Effector memory CD8-positive, alpha-beta T cell (primary cell): Measurements from ENCODE around the gene SOCS1.
A peak's percentile ranks its signal among the peaks of the same experiment; 100 is the strongest.

Source experiments
- ATAC-seq: fragments of 150-1000 bp; cut with Tn5 transposase; replicated peaks from 2 replicates; pipeline ENCODE4 v1.10.0; 2021; ENCODE audit warnings: mild to moderate bottlenecking, moderate library complexity
- DNase-seq, 3 experiments: peaks; one replicate each; pipeline ENCODE4 v3.0.0; 2021
- H3K27ac Mint-ChIP-seq, 2 donors: one replicate each; pipeline ENCODE4 v1.8.0; 2022; ENCODE audit warnings: mild to moderate bottlenecking in 2 of 2, mixed read lengths in 2 of 2, moderate library complexity in 2 of 2
- H3K27me3 Mint-ChIP-seq, 2 donors: one replicate each; pipeline ENCODE4 v1.8.0; 2022; ENCODE audit warnings: mixed read lengths in 2 of 2
- H3K36me3 Mint-ChIP-seq: one replicate; pipeline ENCODE4 v1.8.0; 2022; ENCODE audit warnings: mild to moderate bottlenecking, moderate library complexity, mixed read lengths; ENCODE audit not compliant: insufficient read depth
- H3K4me1 Mint-ChIP-seq, 2 donors: one replicate each; pipeline ENCODE4 v1.8.0; 2022; ENCODE audit warnings: low read depth in 2 of 2, mixed read lengths in 2 of 2
- H3K4me3 Mint-ChIP-seq, 2 donors: one replicate each; pipeline ENCODE4 v1.8.0; 2022; ENCODE audit warnings: mild to moderate bottlenecking in 2 of 2, mixed read lengths in 2 of 2, moderate library complexity in 2 of 2
- H3K9me3 Mint-ChIP-seq, 2 donors: one replicate each; pipeline ENCODE4 v1.8.0; 2022; ENCODE audit warnings: mixed read lengths in 2 of 2

The SOCS1 gene

DNA sequence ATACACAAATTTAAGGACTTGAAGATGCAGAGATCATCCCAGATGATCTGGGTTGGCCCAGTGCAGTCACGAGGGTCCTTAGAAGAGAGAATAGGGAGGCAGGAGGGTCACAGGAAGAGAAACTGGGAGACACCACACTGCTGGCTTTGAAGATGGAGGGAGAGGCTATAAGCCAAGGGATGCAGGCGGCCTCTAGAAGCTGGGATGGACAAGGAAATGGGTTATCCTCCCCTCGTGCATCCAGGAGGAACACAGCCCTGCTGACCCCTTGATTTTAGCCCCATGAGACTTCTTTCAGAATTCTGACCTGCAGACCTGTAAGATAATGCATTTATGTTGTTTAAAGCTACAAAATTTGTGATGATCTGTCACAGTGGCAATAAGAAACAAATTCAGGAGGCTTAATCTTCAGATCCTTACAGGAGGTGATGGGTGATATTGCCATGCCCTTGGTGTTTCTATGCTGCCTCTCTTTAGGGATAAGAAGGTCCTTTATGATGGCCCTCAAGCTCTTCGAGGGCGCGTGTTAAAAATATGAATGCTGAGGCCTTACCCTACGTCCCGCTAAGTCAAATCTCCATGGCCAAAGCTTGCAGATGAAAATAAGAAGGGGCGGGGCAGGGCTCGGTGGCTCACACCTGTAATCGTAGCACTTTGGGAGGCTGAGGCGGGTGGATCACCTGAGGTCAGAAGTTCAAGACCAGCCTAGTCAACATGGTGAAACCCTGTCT lies 21.8 kb upstream of the SOCS1 start:
- ATAC-seq: no peak
- Mint-ChIP-seq H3K9me3 (no peaks in the 10 kb centered on the region), H3K36me3 (no peaks in the 10 kb centered on the region), H3K27me3 (peaks cover 6 to 59% of the 10 kb centered on the region in 2 donors), H3K4me3 (no peak overlapping the region), H3K4me1 (peaks cover 0 to 2% of the 10 kb centered on the region in 2 donors), H3K27ac (no peak overlapping the region)
- DNase-seq: no peak

DNA sequence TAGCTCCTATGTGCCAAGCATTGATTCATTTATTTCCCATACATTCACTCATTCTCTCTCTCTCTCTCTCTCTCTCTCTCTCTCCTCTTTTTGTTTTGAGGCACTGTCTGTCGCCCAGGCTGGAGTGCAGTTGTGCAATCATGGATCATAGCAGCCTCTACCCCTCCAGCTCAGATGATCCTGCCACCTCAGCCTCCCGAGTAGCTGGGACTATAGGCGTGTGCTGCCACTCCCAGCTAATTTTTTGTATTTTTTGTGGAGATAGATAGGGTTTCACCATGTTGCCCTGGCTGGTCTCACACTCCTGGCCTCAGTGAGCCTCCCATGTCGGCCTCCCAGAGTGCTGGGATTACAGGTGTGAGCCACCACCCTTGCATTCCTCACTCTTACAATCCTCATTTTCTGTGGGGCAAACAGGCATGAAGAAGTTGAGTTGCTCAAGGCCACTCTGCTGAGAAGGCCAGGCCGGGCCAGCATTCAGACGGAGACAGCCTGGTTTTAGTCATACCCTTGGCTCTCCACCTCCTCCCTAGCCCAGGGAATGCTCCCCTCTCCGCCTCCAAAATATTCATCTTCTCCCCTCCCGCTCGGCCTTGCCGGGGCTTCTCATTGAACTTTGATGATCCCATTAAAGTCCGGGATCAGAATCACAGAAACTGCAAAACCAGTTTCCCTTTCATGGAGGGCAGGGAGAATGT lies 21.0 kb upstream of the SOCS1 start:
- no peaks in the 10 kb centered on the region for H3K36me3 Mint-ChIP-seq
- DNase-seq: no peak
- H3K4me1 Mint-ChIP-seq: peaks cover 0 to 2% of the 10 kb centered on the region in 2 donors
- ATAC-seq: no peak
- H3K27me3 Mint-ChIP-seq: peaks cover 3 to 52% of the 10 kb centered on the region in 2 donors
- no peak overlapping the region for H3K27ac Mint-ChIP-seq
- no peak overlapping the region for H3K4me3 Mint-ChIP-seq
- no peaks in the 10 kb centered on the region for H3K9me3 Mint-ChIP-seq

DNA sequence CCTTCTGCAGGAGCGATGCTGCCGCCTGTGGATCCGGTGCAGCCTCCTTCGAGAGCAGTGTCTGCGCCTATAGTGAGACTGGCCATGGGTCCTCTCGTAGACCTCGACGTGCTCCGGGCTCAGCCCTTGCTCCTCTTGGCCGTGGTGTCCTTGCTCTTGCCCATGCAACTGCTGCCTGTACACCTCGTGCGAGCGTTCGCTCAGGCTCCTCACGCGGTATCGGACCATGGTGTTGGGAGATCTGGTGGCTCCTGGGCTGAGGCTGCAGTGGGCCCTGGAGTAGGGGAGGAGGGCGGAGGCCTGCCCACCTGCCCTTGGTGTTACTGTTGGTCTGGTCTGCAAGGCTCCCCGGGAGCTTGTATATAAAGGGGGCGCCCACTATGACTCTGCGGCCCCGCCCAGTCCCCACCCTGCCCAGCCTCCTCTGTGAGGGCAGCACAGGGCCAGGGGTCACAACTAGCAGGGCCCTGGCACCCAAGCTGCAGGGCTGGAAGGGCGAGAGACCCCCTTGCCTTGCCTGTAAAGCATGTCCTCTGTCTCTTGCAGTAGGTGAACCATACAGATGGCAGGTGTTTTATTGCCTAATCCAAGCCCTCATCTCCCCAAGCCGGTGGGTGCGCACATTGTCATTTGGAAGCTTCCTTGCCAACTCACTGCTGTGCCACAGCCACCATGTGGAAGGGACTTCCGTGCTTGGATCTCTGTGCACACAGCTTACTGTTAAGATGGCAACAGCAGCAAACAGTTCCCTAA lies 20.3 kb upstream of the SOCS1 start, which contains the start of gene PRM2:
Gene PRM2, minus strand, starts transcription at position 338 of the 753 bp plus-strand sequence. Its CDS starts 110 bp downstream, at position 228.
- ATAC-seq: no peak
- H3K4me1 Mint-ChIP-seq: peaks cover 0 to 2% of the 10 kb centered on the region in 2 donors
- peaks cover 0 to 47% of the 10 kb centered on the region in 2 donors for H3K27me3 Mint-ChIP-seq
- H3K36me3 Mint-ChIP-seq: no peaks in the 10 kb centered on the region
- no peak within 1 kb of the TSS for H3K27ac Mint-ChIP-seq
- no peak for DNase-seq
- no peaks in the 10 kb centered on the region for H3K9me3 Mint-ChIP-seq
- no peak within 1 kb of the TSS for H3K4me3 Mint-ChIP-seq

DNA sequence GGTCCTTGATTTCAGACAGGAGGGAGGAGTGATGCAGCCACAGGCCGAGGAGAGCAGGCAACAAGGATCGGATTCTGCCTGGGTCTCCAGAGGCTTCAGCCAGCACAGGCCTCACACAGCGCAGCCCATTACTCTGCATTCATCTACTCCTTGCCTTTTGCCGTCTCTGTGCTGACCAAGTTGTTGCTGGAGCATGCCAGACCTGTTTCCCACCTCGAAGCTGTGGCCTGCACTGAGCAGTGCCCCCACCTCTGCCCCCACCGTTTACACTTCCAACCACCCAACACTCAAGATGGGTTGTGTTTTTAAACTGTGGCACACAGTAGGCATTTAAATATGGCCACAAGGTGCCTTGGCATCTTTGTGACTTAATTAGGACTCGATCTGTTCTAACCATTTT lies 19.0 kb upstream of the SOCS1 start:
- Mint-ChIP-seq H3K27ac (no peak overlapping the region), H3K4me1 (peaks cover 0 to 2% of the 10 kb centered on the region in 2 donors), H3K4me3 (no peak overlapping the region), H3K36me3 (no peaks in the 10 kb centered on the region), H3K9me3 (no peaks in the 10 kb centered on the region), H3K27me3 (peaks cover 0 to 36% of the 10 kb centered on the region in 2 donors)
- ATAC-seq (no peak), DNase-seq (no peak)

DNA sequence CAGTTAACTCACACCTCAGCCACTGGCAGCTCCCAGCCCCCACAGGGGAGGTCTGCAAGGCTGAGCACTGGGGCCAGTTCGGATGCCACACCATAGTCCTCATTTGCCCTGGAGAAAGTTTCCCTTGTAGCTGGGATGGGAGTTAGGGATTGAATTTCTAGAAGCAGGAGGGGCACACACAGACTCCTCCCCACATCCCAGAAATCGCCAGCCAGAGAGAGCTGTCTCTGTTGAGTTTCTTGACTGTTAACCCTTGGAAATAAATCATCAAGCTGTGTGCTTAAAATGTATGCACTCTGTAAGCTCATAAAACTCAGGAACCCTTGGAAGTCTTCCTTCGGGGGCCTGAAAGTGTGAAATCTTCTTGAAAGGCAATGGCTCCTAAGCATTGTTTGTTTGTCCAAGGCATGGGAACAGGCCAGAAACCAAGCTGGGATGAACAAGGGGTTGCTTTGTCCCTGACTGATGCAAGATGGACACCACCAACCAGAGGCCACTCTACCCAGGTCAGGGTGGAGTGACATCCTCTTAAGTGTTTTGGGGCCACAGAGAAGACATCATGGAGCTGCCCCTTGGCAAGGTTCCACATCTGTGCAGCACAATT lies 17.8 kb upstream of the SOCS1 start:
- no peaks in the 10 kb centered on the region for H3K4me1 Mint-ChIP-seq
- ATAC-seq: no peak
- H3K27ac Mint-ChIP-seq: no peak overlapping the region
- H3K36me3 Mint-ChIP-seq: no peaks in the 10 kb centered on the region
- peaks cover 0 to 32% of the 10 kb centered on the region in 2 donors for H3K27me3 Mint-ChIP-seq
- DNase-seq: no peak
- no peak overlapping the region for H3K4me3 Mint-ChIP-seq
- no peaks in the 10 kb centered on the region for H3K9me3 Mint-ChIP-seq

DNA sequence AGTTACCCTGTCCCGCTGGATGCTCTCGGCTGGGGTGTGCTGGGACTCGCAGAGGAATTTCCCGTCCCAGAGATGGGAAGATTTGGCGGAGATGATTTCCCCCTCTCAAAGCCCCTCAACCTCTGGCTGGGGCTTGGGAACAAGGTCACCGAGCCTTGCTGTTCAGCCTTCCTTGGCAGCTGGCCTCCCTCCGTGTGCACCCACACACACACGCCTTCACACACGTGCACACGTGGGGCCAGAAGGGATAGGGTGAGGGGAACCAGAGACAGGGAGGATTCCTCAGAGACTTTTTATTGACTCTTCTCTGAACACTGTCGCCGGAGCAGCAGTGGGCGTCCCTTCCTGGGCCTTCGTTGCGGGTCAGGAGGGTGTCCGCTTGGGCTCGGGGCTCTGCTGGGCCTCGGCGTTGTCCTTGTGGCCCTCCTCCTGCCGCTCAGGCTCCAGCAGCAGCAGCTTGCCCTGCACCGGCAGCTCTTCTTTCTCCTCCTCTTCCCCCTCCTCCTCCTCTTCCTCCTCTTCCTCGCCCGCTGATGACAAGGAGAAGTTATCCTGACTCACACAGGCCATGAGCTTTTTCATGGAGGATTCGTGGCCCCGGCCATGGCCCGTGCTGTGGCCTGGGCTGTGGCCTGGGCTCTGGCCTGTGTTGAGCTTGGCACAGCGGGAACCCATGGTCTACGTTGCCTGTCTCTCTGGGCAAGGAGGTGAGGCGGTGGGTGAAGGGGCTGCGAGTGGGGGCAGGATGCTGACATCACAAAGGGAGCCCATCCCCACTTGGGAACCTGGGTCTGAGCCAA lies 17.1 kb upstream of the SOCS1 start, which contains the start of gene PRM3:
Gene PRM3, minus strand, starts transcription at position 709 of the 800 bp plus-strand sequence. Its CDS starts 34 bp downstream, at position 675.
- H3K36me3 Mint-ChIP-seq: no peaks in the 10 kb centered on the region
- H3K27ac Mint-ChIP-seq: no peak within 1 kb of the TSS
- no peaks in the 10 kb centered on the region for H3K4me1 Mint-ChIP-seq
- no peak for DNase-seq
- H3K9me3 Mint-ChIP-seq: no peaks in the 10 kb centered on the region
- peaks cover 0 to 32% of the 10 kb centered on the region in 2 donors for H3K27me3 Mint-ChIP-seq
- no peak within 1 kb of the TSS for H3K4me3 Mint-ChIP-seq
- ATAC-seq: no peak

DNA sequence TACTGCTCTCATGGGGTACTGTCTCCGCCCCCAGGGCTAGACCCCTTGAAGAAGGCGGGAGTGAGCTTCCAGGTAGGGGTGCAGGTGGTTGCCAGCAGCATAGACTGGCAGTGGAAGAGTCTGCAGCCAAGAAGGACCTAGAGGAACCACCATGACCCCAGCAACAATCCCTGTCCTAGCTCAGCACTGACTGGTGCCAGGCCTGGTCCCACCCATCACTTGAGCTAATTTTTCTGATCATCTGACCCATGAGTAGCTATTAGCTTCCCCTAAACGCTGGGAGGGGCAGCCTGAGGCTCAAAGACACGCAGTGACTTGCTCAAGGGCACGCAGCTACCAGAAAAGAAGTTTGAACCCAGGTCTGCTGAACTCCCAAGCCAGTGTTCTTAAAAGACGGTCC lies 16.5 kb upstream of the SOCS1 start:
- Mint-ChIP-seq H3K9me3 (no peaks in the 10 kb centered on the region), H3K4me3 (no peak overlapping the region), H3K4me1 (no peaks in the 10 kb centered on the region), H3K27ac (no peak overlapping the region), H3K36me3 (no peaks in the 10 kb centered on the region), H3K27me3 (peaks cover 0 to 28% of the 10 kb centered on the region in 2 donors)
- ATAC-seq (no peak), DNase-seq (no peak)

DNA sequence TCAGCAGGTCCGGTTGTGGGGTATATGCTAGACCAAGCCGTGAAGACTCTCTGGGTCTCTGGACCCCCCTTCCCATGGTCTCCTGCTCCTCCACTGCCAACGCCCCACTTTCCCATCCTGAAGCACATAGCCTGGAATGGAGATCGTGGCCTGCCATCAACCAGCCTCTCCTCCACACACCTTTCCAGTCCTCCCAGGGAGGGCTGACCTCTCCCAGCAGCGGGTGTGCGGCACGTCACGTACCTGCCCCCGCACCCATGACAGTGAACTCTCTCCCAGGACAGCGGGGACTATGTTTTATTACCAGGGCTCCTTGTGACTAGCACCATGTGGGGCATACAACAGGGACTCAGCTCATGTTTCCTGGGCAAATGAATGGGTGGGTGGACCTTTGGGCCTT lies 15.6 kb upstream of the SOCS1 start:
- ATAC-seq (no peak), DNase-seq (no peak)
- Mint-ChIP-seq H3K4me1 (no peaks in the 10 kb centered on the region), H3K27ac (no peak overlapping the region), H3K9me3 (no peaks in the 10 kb centered on the region), H3K4me3 (no peak overlapping the region), H3K27me3 (peaks cover 0 to 20% of the 10 kb centered on the region in 2 donors), H3K36me3 (no peaks in the 10 kb centered on the region)

DNA sequence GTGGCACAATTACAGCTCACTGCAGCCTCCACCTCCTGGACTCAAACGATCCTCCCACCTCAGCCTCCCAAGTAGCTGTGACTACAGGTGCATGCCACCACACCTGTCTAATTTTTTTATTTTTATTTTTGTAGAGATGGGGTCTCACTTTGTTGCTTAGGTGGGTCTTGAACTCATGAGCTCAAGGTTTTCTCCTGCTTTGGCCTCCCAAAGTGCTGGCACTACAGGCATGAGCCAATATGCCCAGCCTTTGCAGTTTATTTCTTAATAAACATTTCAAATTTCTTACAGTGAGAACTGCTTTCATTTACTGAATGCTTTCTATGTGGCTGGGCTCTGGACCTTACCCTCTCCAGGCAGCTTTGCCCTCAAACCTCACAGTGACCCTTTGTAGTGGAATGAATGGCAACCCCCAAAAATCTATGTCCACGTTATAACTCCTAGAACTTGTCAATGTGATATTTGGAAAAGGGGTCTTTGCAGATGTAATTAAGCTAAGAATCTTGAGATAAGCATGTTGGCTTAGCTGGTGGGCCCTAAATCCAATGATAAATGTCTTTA lies 14.7 kb upstream of the SOCS1 start:
- DNase-seq: no peak
- no peak for ATAC-seq
- no peaks in the 10 kb centered on the region for H3K4me1 Mint-ChIP-seq
- no peak overlapping the region for H3K4me3 Mint-ChIP-seq
- no peak overlapping the region for H3K27ac Mint-ChIP-seq
- peaks cover 0 to 10% of the 10 kb centered on the region in 2 donors for H3K27me3 Mint-ChIP-seq
- H3K36me3 Mint-ChIP-seq: peaks cover 2% of the 10 kb centered on the region
- no peaks in the 10 kb centered on the region for H3K9me3 Mint-ChIP-seq

DNA sequence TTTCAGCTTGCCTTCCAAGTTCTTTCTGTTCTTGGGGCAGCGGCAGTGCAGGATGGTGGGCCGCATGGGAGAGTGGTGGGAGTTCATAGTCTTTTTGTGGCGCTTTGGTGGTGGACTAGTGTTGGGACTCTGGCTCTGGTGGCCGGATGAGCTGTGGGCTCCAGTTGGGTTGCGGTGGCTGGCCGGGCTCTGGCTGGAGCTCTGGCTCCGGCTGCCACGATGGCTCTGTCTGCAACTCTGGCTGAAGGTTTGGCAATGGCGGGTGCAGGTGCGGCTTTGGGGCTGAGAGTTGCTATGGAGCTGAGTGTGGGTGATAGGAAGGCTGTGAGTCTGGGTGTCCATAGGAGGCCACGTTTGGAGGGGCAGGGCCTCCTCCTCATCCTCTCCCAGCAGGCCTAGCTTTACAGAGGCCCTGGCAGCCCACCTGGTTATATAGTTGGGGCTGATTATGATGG lies 12.9 kb upstream of the SOCS1 start, which contains the start of gene TNP2:
Gene TNP2, minus strand, starts transcription at position 405 of the 455 bp plus-strand sequence. Its CDS starts 63 bp downstream, at position 342.
- Mint-ChIP-seq H3K9me3 (no peaks in the 10 kb centered on the region), H3K27me3 (no peaks in the 10 kb centered on the region), H3K36me3 (peaks cover 2% of the 10 kb centered on the region), H3K27ac (no peak within 1 kb of the TSS), H3K4me1 (peaks cover 2 to 3% of the 10 kb centered on the region in 2 donors), H3K4me3 (no peak within 1 kb of the TSS)
- DNase-seq: no peak
- ATAC-seq: no peak

DNA sequence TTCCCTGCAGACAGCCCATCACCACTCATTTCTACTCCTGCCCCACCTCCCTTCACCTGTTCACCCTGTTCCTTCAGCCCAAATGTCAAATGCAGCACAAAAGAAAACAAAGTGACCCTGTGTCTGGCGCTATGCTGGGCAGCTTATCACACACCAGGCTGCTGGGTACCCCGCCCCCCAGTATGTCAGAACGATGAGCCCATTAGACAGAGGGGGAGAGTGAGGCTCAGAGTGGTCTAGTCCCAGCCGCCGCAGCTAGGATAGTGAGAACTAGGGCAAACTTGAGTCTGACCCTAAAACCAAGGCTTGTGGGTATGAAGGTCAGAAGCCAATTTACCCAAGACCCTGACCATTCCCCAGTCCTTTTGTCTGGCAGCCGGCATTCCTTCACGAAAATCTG lies 9.1 kb upstream of the SOCS1 start:
- Mint-ChIP-seq H3K27me3 (no peaks in the 10 kb centered on the region), H3K9me3 (no peaks in the 10 kb centered on the region), H3K4me3 (no peak overlapping the region), H3K36me3 (peaks cover 2% of the 10 kb centered on the region), H3K4me1 (peaks cover 9 to 14% of the 10 kb centered on the region in 2 donors), H3K27ac (no peak overlapping the region)
- ATAC-seq (no peak), DNase-seq (no peak)

DNA sequence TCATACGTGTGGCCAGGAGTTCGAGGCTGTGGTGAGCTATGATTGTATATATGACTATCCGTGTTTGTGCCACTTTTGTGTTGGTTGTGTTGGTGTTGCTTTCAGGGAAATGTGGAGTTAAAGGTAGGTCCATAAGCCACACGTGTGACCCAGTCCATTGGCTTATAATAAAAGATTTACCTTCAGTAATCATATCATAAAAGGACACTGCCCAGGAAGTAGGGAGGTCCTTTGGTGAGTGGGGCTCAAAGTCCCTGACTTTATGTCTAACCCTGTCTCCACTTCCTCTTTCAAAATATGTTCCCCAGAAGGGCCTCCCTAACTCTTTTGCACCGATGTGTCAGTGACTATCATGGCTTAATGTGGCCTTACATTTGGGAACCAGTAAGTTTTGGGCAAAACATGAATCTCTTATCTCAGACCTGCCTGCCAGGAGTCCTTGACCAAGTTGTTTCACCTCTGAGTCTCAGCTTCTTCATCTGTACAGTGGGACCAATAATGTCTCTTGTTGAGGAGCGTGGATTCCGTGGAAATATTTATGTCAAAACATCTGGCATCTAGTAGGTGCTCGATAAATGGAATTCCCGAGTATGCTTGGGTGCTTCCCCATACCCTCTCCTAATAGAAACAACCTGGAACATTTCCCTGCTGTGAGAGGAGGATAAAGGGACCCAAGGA lies 8.3 kb upstream of the SOCS1 start:
- H3K27me3 Mint-ChIP-seq: no peaks in the 10 kb centered on the region
- ATAC-seq (peak; percentile 14), DNase-seq (no peak)
- H3K36me3 Mint-ChIP-seq: peaks cover 2% of the 10 kb centered on the region
- no peaks in the 10 kb centered on the region for H3K9me3 Mint-ChIP-seq
- H3K4me3 Mint-ChIP-seq: peak overlapping the region in 1 of 2 donors; percentile 19
- H3K27ac Mint-ChIP-seq: peak overlapping the region in 1 of 2 donors; percentile 52
- peaks cover 9 to 14% of the 10 kb centered on the region in 2 donors for H3K4me1 Mint-ChIP-seq
